ENCODE results near the gene NUTM1.

DNA sequence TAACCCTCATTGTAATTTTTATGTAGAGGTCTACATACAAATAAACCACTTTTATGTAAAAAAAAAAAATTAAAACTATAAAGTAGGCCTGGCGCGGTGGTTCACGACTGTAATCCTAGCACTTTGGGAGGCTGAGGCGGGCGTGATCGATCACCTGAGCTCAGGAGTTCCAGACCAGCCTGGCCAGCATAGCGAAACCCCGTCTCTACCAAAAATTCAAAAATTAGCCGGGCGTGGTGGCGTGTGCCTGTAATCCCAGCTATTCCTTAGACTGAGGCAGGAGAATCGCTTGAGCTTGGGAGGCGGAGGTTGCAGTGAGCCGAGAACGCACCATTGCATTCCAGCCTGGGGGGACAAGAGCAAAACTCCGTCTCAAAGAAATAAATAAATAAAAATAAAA is 4.8 kb upstream of the NUTM1 start:
- TF ChIP-seq TCF12 (IDR thresholded peaks at IDR 0.05) (no peak), MXI1 (IDR thresholded peaks at IDR 0.05; ENCODE audit: low read depth, low read length) (no peak), ELF1 (IDR thresholded peaks at IDR 0.05) (no peak), EP300 (IDR thresholded peaks at IDR 0.05; ENCODE audit: borderline replicate concordance in 1 of 2, low read depth in 1 of 2, low read length in 1 of 2) (no peak), RCOR1 (IDR thresholded peaks at IDR 0.05; ENCODE audit: low read length) (no peak), TEAD4 (IDR thresholded peaks at IDR 0.05; ENCODE audit: borderline replicate concordance, insufficient read depth) (no peak), RFX5 (IDR thresholded peaks at IDR 0.05; ENCODE audit: low read length) (no peak)
- TF ChIP-seq, protein P1, sequence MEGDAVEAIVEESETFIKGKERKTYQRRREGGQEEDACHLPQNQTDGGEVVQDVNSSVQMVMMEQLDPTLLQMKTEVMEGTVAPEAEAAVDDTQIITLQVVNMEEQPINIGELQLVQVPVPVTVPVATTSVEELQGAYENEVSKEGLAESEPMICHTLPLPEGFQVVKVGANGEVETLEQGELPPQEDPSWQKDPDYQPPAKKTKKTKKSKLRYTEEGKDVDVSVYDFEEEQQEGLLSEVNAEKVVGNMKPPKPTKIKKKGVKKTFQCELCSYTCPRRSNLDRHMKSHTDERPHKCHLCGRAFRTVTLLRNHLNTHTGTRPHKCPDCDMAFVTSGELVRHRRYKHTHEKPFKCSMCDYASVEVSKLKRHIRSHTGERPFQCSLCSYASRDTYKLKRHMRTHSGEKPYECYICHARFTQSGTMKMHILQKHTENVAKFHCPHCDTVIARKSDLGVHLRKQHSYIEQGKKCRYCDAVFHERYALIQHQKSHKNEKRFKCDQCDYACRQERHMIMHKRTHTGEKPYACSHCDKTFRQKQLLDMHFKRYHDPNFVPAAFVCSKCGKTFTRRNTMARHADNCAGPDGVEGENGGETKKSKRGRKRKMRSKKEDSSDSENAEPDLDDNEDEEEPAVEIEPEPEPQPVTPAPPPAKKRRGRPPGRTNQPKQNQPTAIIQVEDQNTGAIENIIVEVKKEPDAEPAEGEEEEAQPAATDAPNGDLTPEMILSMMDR (IDR thresholded peaks at IDR 0.05), result no peak
- TF ChIP-seq, protein P2, sequence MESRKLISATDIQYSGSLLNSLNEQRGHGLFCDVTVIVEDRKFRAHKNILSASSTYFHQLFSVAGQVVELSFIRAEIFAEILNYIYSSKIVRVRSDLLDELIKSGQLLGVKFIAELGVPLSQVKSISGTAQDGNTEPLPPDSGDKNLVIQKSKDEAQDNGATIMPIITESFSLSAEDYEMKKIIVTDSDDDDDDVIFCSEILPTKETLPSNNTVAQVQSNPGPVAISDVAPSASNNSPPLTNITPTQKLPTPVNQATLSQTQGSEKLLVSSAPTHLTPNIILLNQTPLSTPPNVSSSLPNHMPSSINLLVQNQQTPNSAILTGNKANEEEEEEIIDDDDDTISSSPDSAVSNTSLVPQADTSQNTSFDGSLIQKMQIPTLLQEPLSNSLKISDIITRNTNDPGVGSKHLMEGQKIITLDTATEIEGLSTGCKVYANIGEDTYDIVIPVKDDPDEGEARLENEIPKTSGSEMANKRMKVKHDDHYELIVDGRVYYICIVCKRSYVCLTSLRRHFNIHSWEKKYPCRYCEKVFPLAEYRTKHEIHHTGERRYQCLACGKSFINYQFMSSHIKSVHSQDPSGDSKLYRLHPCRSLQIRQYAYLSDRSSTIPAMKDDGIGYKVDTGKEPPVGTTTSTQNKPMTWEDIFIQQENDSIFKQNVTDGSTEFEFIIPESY (IDR thresholded peaks at IDR 0.05; ENCODE audit: borderline replicate concordance, low read depth), result no peak

All from SK-N-SH (cell line).